Trophoblast cell (in vitro differentiated cells and primary cell): ENCODE results near the gene TAF4.
A peak's percentile ranks its signal among the peaks of the same experiment; 100 is the strongest.

Source experiments
- DNase-seq, 2 donors: peaks; one replicate each; pipeline ENCODE4 v3.0.0-alpha.2; 2016
- H2AFZ ChIP-seq: 2 replicates; pipeline ENCODE4 v1.6.1; 2013; ENCODE audit warnings: low read length, moderate library complexity, mild to moderate bottlenecking; ENCODE audit not compliant: insufficient read depth, poor library complexity
- H2AK5ac ChIP-seq: 2 replicates; pipeline ENCODE4 v1.6.1; 2013; ENCODE audit warnings: mild to moderate bottlenecking, low read length
- H2BK120ac ChIP-seq: 2 replicates; pipeline ENCODE4 v1.6.1; 2013; ENCODE audit warnings: low read length, mild to moderate bottlenecking, moderate library complexity; ENCODE audit not compliant: insufficient read depth, poor library complexity
- H2BK12ac ChIP-seq: 2 replicates; pipeline ENCODE4 v1.6.1; 2013; ENCODE audit warnings: mild to moderate bottlenecking, low read length, moderate library complexity
- H2BK5ac ChIP-seq: 2 replicates; pipeline ENCODE4 v1.6.1; 2013; ENCODE audit warnings: low read length, low read depth, moderate library complexity, mild to moderate bottlenecking; ENCODE audit not compliant: poor library complexity
- H3K14ac ChIP-seq: 2 replicates; pipeline ENCODE4 v1.6.1; 2013; ENCODE audit warnings: mild to moderate bottlenecking, low read length
- H3K18ac ChIP-seq: 2 replicates; pipeline ENCODE4 v1.6.1; 2013; ENCODE audit warnings: mild to moderate bottlenecking, low read length
- H3K23ac ChIP-seq: 2 replicates; pipeline ENCODE4 v1.6.1; 2013; ENCODE audit warnings: low read length
- H3K27ac ChIP-seq: 2 replicates; pipeline ENCODE4 v1.5.1; 2013; ENCODE audit warnings: low read depth, mild to moderate bottlenecking, inconsistent platforms, low read length, moderate library complexity
- H3K27me3 ChIP-seq: 2 replicates; pipeline ENCODE4 v1.6.1; 2013; ENCODE audit warnings: inconsistent platforms, mild to moderate bottlenecking, low read length, moderate library complexity; ENCODE audit not compliant: insufficient read depth
- H3K36me3 ChIP-seq, 2 experiments: 1 replicate in 1 of 2; 2 replicates in 1 of 2; pipeline ENCODE4 v1.6.1; 2013; ENCODE audit warnings: low read length in 2 of 2, mild to moderate bottlenecking in 2 of 2, moderate library complexity in 1 of 2; ENCODE audit not compliant: insufficient read depth in 2 of 2, control insufficient read depth in 1 of 2
- H3K4ac ChIP-seq: 2 replicates; pipeline ENCODE4 v1.6.1; 2013; ENCODE audit warnings: low read depth, mild to moderate bottlenecking, low read length, moderate library complexity
- H3K4me1 ChIP-seq, 2 experiments: 1 replicate in 1 of 2; 2 replicates in 1 of 2; pipeline ENCODE4 v1.6.1; 2013; ENCODE audit warnings: low read length in 2 of 2, mild to moderate bottlenecking in 2 of 2, moderate library complexity in 1 of 2; ENCODE audit not compliant: insufficient read depth in 2 of 2, control insufficient read depth in 1 of 2
- H3K4me2 ChIP-seq: 2 replicates; pipeline ENCODE4 v1.6.1; 2013; ENCODE audit warnings: inconsistent platforms, mild to moderate bottlenecking, low read length, moderate library complexity
- H3K4me3 ChIP-seq: 2 replicates; pipeline ENCODE4 v1.5.1; 2013; ENCODE audit warnings: mild to moderate bottlenecking, low read depth, low read length, inconsistent platforms
- H3K79me1 ChIP-seq: one replicate; pipeline ENCODE4 v1.6.1; 2013; ENCODE audit warnings: low read length
- H3K79me2 ChIP-seq: 2 replicates; pipeline ENCODE4 v1.6.1; 2013; ENCODE audit warnings: low read length, mild to moderate bottlenecking; ENCODE audit not compliant: control insufficient read depth, insufficient read depth, poor library complexity
- H3K9ac ChIP-seq: 2 replicates; pipeline ENCODE4 v1.6.1; 2013; ENCODE audit warnings: mild to moderate bottlenecking, low read length
- H3K9me3 ChIP-seq: 2 replicates; pipeline ENCODE4 v1.6.1; 2013; ENCODE audit warnings: low read depth, mild to moderate bottlenecking, control low read depth, inconsistent platforms, low read length; ENCODE audit not compliant: insufficient read depth
- H4K12ac ChIP-seq: 2 replicates; pipeline ENCODE4 v1.6.1; 2013; ENCODE audit warnings: low read depth, mild to moderate bottlenecking, low read length, moderate library complexity
- H4K8ac ChIP-seq: 2 replicates; pipeline ENCODE4 v1.6.1; 2013; ENCODE audit warnings: low read depth, mild to moderate bottlenecking, low read length, moderate library complexity
- H4K91ac ChIP-seq: one replicate; pipeline ENCODE4 v1.6.1; 2013; ENCODE audit warnings: low read depth, mild to moderate bottlenecking, low read length, moderate library complexity
- WGBS: extraction: QIAGEN DNeasy Blood & Tissue Kit; methylation state at CpG from one replicate; pipeline ENCODE4 v1.1.7; 2013; ENCODE audit warnings: missing lambda C conversion rate; ENCODE audit not compliant: insufficient read length, insufficient coverage; ENCODE audit errors: extremely low coverage; 5-methylcytosine and 5-hydroxymethylcytosine counted together

TAF4 gene

GRCh38 chr20:62032609-62033368 lies 32.9 kb downstream of the TAF4 start:
- Histone ChIP-seq H3K4ac (peak overlapping the region; percentile 53), H4K12ac (no peak overlapping the region), H3K79me1 (no peaks in the 10 kb centered on the region), H3K4me2 (no peak overlapping the region), H3K9me3 (peaks cover 1% of the 10 kb centered on the region), H3K14ac (no peak overlapping the region), H2BK120ac (no peak overlapping the region), H3K79me2 (peaks cover 22% of the 10 kb centered on the region), H4K8ac (no peak overlapping the region), H3K36me3 (peaks cover 0 to 2% of the 10 kb centered on the region in 2 experiments), H2AFZ (no peak overlapping the region), H3K23ac (no peak overlapping the region), H3K18ac (peak overlapping the region; percentile 5), H3K27ac (no peak overlapping the region), H3K4me3 (no peak overlapping the region), H2BK12ac (no peak overlapping the region), H3K4me1 (peaks cover 10 to 12% of the 10 kb centered on the region in 2 experiments), H2BK5ac (no peak overlapping the region), H3K27me3 (no peaks in the 10 kb centered on the region), H2AK5ac (no peak overlapping the region), H4K91ac (no peak overlapping the region), H3K9ac (no peak overlapping the region)
- WGBS = no CpG with 5 or more reads among the region's 13 CpGs
- DNase-seq = no peak

DNA sequence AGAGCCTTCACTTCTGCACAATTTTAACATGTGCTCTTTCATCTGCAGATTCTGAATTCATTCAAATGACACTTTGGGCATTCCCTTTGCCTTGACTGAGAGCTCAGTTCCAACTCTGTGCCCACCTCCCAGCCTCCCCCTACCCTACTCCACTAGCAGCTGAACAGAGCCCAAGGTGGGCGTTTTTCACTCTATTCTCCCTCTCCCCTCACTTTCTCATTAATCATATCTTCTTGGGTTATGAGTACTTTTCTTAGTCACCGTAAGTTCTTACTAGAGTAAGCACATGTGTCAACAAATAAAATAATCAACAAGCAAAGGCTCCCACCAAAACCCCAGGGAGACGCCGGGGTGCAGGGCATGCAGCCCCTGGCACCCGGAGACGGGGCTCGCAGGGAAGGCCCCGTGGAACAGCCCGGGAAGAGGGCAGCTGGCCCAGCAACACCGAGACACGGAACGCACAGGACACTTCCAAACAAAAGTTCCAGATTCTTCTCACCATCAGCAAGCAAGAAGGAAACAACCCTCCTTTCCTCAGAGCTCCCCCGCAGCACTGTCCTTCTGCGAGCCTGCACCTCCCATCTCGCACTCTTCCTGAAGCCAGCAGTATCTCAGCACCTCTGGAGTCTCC lies 34.1 kb downstream of the TAF4 start:
- DNase-seq = no peak
- peaks cover 26% of the 10 kb centered on the region for H3K79me2 ChIP-seq
- H3K79me1 ChIP-seq = no peaks in the 10 kb centered on the region
- no peaks in the 10 kb centered on the region for H3K27me3 ChIP-seq
- no CpG with 5 or more reads among the region's 15 CpGs for WGBS
- H3K9ac ChIP-seq = no peak overlapping the region
- no peak overlapping the region for H2BK5ac ChIP-seq
- no peak overlapping the region for H4K12ac ChIP-seq
- peaks cover 10 to 12% of the 10 kb centered on the region in 2 experiments for H3K4me1 ChIP-seq
- H3K4me2 ChIP-seq = no peak overlapping the region
- no peak overlapping the region for H2AFZ ChIP-seq
- no peak overlapping the region for H3K23ac ChIP-seq
- no peak overlapping the region for H2BK120ac ChIP-seq
- H3K18ac ChIP-seq = no peak overlapping the region
- H4K91ac ChIP-seq = no peak overlapping the region
- H2AK5ac ChIP-seq = no peak overlapping the region
- H3K4me3 ChIP-seq = no peak overlapping the region
- H3K14ac ChIP-seq = no peak overlapping the region
- peaks cover 0 to 2% of the 10 kb centered on the region in 2 experiments for H3K36me3 ChIP-seq
- no peak overlapping the region for H2BK12ac ChIP-seq
- no peak overlapping the region for H4K8ac ChIP-seq
- H3K4ac ChIP-seq = no peak overlapping the region
- no peak overlapping the region for H3K27ac ChIP-seq
- no peaks in the 10 kb centered on the region for H3K9me3 ChIP-seq

DNA sequence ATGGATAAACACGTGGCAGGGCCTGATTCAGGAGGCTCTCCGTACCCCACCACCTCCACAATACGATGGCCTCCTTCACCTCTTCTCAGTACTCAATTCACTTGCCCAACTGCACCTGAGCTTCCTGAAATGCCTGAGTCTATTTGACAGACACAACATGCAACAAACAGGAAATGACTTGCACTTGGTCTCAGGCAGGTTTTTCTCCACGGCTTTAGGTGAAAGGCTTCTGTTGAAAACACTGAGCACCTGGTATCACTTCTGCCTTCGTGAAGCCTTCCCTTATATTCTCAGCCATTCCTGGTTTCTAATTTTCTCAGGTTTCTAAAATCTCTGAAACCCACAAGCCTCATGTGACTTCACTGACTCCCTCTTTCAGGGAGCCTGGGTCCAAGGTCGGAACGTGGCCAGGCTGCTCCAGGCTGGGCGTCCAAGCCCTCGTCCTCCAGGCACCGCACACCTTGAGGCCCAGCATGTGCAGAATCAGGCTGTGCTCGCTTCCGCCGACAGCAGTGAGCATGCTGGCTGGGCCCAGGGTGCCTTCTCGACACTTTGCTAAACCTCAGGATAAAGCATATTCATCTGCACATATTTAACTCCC lies 34.7 kb downstream of the TAF4 start:
- Histone ChIP-seq H2BK120ac (no peak overlapping the region), H3K27me3 (no peaks in the 10 kb centered on the region), H3K4me3 (no peak overlapping the region), H3K79me1 (no peaks in the 10 kb centered on the region), H3K27ac (no peak overlapping the region), H2BK5ac (no peak overlapping the region), H4K12ac (no peak overlapping the region), H3K36me3 (peaks cover 0 to 2% of the 10 kb centered on the region in 2 experiments), H3K23ac (no peak overlapping the region), H3K9ac (no peak overlapping the region), H3K14ac (no peak overlapping the region), H2AK5ac (no peak overlapping the region), H2AFZ (no peak overlapping the region), H3K4ac (peak overlapping the region; percentile 65), H3K9me3 (no peaks in the 10 kb centered on the region), H3K79me2 (peaks cover 31% of the 10 kb centered on the region), H3K4me1 (peaks cover 10 to 14% of the 10 kb centered on the region in 2 experiments), H3K4me2 (no peak overlapping the region), H4K91ac (no peak overlapping the region), H4K8ac (no peak overlapping the region), H2BK12ac (no peak overlapping the region), H3K18ac (peak overlapping the region; percentile 54)
- peak in 1 of 2 donors; percentile 41 for DNase-seq
- no CpG with 5 or more reads among the region's 14 CpGs for WGBS

GRCh38 chr20:62030357-62030756 lies 35.3 kb downstream of the TAF4 start:
- H3K79me2 ChIP-seq = peaks cover 34% of the 10 kb centered on the region
- no peaks in the 10 kb centered on the region for H3K9me3 ChIP-seq
- H2BK120ac ChIP-seq = no peak overlapping the region
- H3K4me2 ChIP-seq = no peak overlapping the region
- peaks cover 10 to 14% of the 10 kb centered on the region in 2 experiments for H3K4me1 ChIP-seq
- H2BK12ac ChIP-seq = no peak overlapping the region
- H4K91ac ChIP-seq = no peak overlapping the region
- WGBS = no CpG with 5 or more reads among the region's 9 CpGs
- no peaks in the 10 kb centered on the region for H3K27me3 ChIP-seq
- no peaks in the 10 kb centered on the region for H3K79me1 ChIP-seq
- DNase-seq = no peak
- no peak overlapping the region for H2AFZ ChIP-seq
- no peak overlapping the region for H3K9ac ChIP-seq
- H3K4ac ChIP-seq = peak overlapping the region; percentile 91
- no peak overlapping the region for H3K18ac ChIP-seq
- no peak overlapping the region for H3K23ac ChIP-seq
- H4K12ac ChIP-seq = no peak overlapping the region
- no peak overlapping the region for H2BK5ac ChIP-seq
- H3K36me3 ChIP-seq = peaks cover 0 to 2% of the 10 kb centered on the region in 2 experiments
- H3K4me3 ChIP-seq = no peak overlapping the region
- H3K14ac ChIP-seq = no peak overlapping the region
- H4K8ac ChIP-seq = no peak overlapping the region
- no peak overlapping the region for H3K27ac ChIP-seq
- no peak overlapping the region for H2AK5ac ChIP-seq
